GM18951 (cell line): Measurements from ENCODE around the gene SSTR5.

Experiments
- POLR2A ChIP-seq: IDR thresholded peaks from 4 replicates; pipeline ENCODE4 v1.6.1; 2011; ENCODE audit warnings: mild to moderate bottlenecking; ENCODE audit not compliant: insufficient read length, insufficient read depth; ENCODE audit errors: extremely low read depth
- in situ Hi-C: fragments of 300-500 bp; cut with MboI; formaldehyde crosslinking; loops from one replicate; pipeline ENCODE4 v1.12.0; 2022; ENCODE audit warnings: low sequenced_read_pairs, mixed read lengths, inconsistent platforms; ENCODE audit not compliant: unreplicated experiment

SSTR5 gene

GRCh38 chr16:1054660-1055556 lies 17.6 kb upstream of the SSTR5 start:
- in situ Hi-C loops = loop anchor here (25.0 kb wide), 1 partner anchor 218 kb away; no protein-coding TSS in a partner anchor
- TF ChIP-seq POLR2A = no peak

GRCh38 chr16:1055557-1055924 lies 17.0 kb upstream of the SSTR5 start:
- in situ Hi-C loops = loop anchor here (25.0 kb wide), 1 partner anchor 218 kb away; no protein-coding TSS in a partner anchor
- no peak for TF ChIP-seq POLR2A

DNA sequence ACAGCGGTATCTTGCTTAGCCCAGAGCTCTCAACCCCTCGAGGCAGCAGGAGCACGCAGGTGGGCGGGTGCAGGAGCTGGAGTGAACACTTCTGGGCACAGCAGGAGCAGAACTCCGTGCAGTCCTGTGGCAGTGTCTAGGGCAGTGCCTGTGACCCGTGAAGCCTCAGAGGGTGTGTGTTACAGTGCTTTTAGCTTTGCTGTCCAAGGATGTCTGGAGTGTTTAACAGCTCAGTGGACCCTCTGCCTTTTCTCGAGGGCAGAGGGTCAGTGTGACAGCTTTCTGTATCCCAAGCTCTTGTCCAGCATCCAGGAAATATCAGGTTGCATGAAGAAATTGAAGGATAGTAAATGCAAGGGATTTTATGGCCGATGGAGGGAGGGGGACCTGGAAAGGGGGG lies 16.4 kb upstream of the SSTR5 start:
- in situ Hi-C loops = loop anchor here (25.0 kb wide), 1 partner anchor 219 kb away; no protein-coding TSS in a partner anchor
- TF ChIP-seq POLR2A = no peak

- in situ Hi-C loops = loop anchor here (25.0 kb wide), 1 partner anchor 220 kb away; no protein-coding TSS in a partner anchor
- no peak for TF ChIP-seq POLR2A
Observed at GRCh38 chr16:1057252-1057932, 15.2 kb upstream of the SSTR5 start.

GRCh38 chr16:1058216-1058615 lies 14.3 kb upstream of the SSTR5 start:
- in situ Hi-C loops = loop anchor here (25.0 kb wide), 1 partner anchor 221 kb away; no protein-coding TSS in a partner anchor

GRCh38 chr16:1059310-1059709 lies 13.2 kb upstream of the SSTR5 start:
- TF ChIP-seq POLR2A = no peak
- in situ Hi-C loops = loop anchor here (25.0 kb wide), 1 partner anchor 222 kb away; no protein-coding TSS in a partner anchor

More at GRCh38 chr16:1058216-1058615, 14.3 kb upstream of the SSTR5 start:
- TF ChIP-seq POLR2A = no peak

- TF ChIP-seq POLR2A = no peak
- in situ Hi-C loops = loop anchor here (25.0 kb wide), 1 partner anchor 223 kb away; no protein-coding TSS in a partner anchor
Observed at GRCh38 chr16:1060416-1061340, 11.9 kb upstream of the SSTR5 start.

GRCh38 chr16:1061769-1062505 lies 10.6 kb upstream of the SSTR5 start:
- no peak for TF ChIP-seq POLR2A
- in situ Hi-C loops = loop anchor here (25.0 kb wide), 1 partner anchor 225 kb away; no protein-coding TSS in a partner anchor

DNA sequence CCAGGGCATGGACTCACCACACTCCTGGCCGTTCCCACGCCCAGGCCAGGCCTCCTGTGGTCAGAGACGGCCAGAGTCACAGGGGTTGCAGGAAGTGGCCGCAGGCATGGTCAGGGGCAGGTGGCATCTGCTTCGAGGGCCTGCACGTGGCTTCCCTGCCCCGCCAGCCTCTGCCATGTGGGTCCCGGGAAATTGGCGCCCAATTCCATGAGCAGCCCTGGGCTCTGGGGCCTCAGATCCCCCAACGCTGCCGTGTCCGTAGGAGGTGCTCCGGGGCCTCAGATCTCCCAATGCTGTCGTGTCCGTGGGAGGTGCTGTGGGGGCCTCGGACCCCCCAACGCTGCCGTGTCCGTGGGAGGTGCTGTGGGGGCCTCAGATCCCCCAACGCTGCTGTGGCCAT lies 9.7 kb upstream of the SSTR5 start:
- no peak for TF ChIP-seq POLR2A
- in situ Hi-C loops = loop anchor here (25.0 kb wide), 1 partner anchor 226 kb away; no protein-coding TSS in a partner anchor

DNA sequence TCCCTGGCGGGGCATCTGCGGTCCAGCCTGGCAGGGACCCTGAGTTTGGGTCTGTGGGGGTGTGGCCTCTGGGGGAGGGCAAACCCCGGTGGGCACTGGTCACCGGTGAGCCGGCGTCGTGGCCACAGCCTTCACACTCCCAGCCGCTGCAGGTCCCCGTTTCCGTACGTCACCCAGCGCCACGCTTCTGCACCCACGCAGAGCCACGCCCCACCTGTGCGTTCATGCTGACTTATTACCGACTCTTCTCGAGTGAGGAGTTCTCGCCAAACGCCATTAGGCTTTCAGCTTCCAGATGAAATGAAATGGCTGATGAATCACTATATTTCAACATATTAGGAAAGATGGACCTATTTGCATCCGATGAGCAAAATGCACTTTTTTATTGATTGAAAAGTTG lies 8.8 kb upstream of the SSTR5 start:
- in situ Hi-C loops = loop anchor here (25.0 kb wide), 1 partner anchor 226 kb away; no protein-coding TSS in a partner anchor

GRCh38 chr16:1065469-1066128 lies 6.9 kb upstream of the SSTR5 start:
- TF ChIP-seq POLR2A = no peak
- in situ Hi-C loops = loop anchor here (25.0 kb wide), 1 partner anchor 228 kb away; no protein-coding TSS in a partner anchor

More for the DNA sequence above, 8.8 kb upstream of the SSTR5 start:
- TF ChIP-seq POLR2A = no peak
